ENCODE results near the gene P3H2.

DNA sequence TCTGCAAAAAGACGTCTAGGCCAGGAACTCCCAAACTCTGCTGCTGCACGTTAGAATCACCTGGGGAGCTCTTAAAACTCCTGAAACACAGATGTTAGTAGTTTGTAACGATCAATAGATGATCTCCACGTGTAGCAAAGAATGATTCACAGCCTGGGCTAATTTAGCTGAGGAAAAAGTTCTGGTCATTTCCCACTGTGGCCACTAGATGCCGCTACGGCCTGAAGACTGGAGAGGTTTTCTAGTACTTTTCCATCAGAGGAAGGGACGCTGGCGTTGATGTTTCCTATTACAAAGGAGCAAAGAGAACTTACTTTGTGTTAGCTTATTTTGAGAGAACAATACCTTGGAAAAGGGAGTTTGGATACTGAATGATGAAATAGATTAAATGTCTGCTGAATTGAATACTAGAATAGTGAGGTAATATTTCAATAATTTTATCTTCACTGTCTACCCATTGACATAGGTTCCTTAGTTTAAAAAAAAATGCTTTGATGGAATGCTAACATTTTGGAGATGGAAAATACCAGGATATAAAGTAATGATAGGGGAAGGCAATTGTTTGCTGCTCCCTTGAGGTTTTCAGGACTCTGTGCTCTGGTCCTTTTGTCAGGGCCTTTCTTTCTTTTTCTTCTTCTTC lies 159.1 kb downstream of the P3H2 start:
- TF ChIP-seq, protein P1, sequence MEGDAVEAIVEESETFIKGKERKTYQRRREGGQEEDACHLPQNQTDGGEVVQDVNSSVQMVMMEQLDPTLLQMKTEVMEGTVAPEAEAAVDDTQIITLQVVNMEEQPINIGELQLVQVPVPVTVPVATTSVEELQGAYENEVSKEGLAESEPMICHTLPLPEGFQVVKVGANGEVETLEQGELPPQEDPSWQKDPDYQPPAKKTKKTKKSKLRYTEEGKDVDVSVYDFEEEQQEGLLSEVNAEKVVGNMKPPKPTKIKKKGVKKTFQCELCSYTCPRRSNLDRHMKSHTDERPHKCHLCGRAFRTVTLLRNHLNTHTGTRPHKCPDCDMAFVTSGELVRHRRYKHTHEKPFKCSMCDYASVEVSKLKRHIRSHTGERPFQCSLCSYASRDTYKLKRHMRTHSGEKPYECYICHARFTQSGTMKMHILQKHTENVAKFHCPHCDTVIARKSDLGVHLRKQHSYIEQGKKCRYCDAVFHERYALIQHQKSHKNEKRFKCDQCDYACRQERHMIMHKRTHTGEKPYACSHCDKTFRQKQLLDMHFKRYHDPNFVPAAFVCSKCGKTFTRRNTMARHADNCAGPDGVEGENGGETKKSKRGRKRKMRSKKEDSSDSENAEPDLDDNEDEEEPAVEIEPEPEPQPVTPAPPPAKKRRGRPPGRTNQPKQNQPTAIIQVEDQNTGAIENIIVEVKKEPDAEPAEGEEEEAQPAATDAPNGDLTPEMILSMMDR (conservative IDR thresholded peaks at IDR 0.05; ENCODE audit: low read depth in 2 of 2), result peak; percentile 97 to 99
- TF ChIP-seq EZH2phosphoT487 (IDR thresholded peaks at IDR 0.05; ENCODE audit: unreplicated experiment), result no peak
- no peak for TF ChIP-seq JUNB (IDR thresholded peaks at IDR 0.05; ENCODE audit: unreplicated experiment)
- no peak for TF ChIP-seq POLR2AphosphoS5 (IDR thresholded peaks at IDR 0.05; ENCODE audit: low read depth)
- TF ChIP-seq EZH2 (IDR thresholded peaks at IDR 0.05; ENCODE audit: low read depth, unreplicated experiment), result no peak

Data from GM23338 (cell line).